Measurements from ENCODE around the gene HTATSF1.

HTATSF1 gene

GRCh38 chrX:136496764-136497555, 432 bp upstream of the HTATSF1 start:
- DNase-seq (ENCODE audit: low read depth) = peak; percentile 52

- DNase-seq (ENCODE audit: low read depth) = no peak
Measured at GRCh38 chrX:136519069-136519468, 21.7 kb downstream of the HTATSF1 start.

- DNase-seq (ENCODE audit: low read depth) = no peak
Measured at GRCh38 chrX:136523770-136524169, 26.4 kb downstream of the HTATSF1 start.

GRCh38 chrX:136525738-136526606, 28.6 kb downstream of the HTATSF1 start:
- DNase-seq (ENCODE audit: low read depth) = peak; percentile 15

GRCh38 chrX:136528645-136529315, 31.4 kb downstream of the HTATSF1 start:
- no peak for DNase-seq (ENCODE audit: low read depth)

GRCh38 chrX:136529795-136530194, 32.4 kb downstream of the HTATSF1 start:
- DNase-seq (ENCODE audit: low read depth) = no peak

- DNase-seq (ENCODE audit: low read depth) = no peak
Measured at GRCh38 chrX:136531951-136532350, 34.6 kb downstream of the HTATSF1 start, which contains the start of gene VGLL1. VGLL1 (plus strand) TSS chrX:136532215; CDS start chrX:136536021, 3,806 bp downstream.

- DNase-seq (ENCODE audit: low read depth) = no peak
Measured at GRCh38 chrX:136534131-136534530, 36.7 kb downstream of the HTATSF1 start.

- DNase-seq (ENCODE audit: low read depth) = no peak
Measured at GRCh38 chrX:136538811-136539210, 41.4 kb downstream of the HTATSF1 start.

- no peak for DNase-seq (ENCODE audit: low read depth)
Measured at GRCh38 chrX:136540226-136540625, 42.8 kb downstream of the HTATSF1 start.

- no peak for DNase-seq (ENCODE audit: low read depth)
Measured at GRCh38 chrX:136541294-136541693, 43.9 kb downstream of the HTATSF1 start.

- no peak for DNase-seq (ENCODE audit: low read depth)
Measured at GRCh38 chrX:136542281-136542680, 44.9 kb downstream of the HTATSF1 start.

GRCh38 chrX:136546371-136546781, 49.0 kb downstream of the HTATSF1 start:
- no peak for DNase-seq (ENCODE audit: low read depth)

GRCh38 chrX:136549226-136549625, 51.8 kb downstream of the HTATSF1 start:
- DNase-seq (ENCODE audit: low read depth) = no peak

GRCh38 chrX:136551410-136551809, 54.0 kb downstream of the HTATSF1 start:
- no peak for DNase-seq (ENCODE audit: low read depth)

GRCh38 chrX:136555694-136556093, 58.3 kb downstream of the HTATSF1 start:
- no peak for DNase-seq (ENCODE audit: low read depth)

Measured in HS-5 (cell line).